GM19240 (cell line): ENCODE results near the gene SPOCD1.

Experiments used
- DNase-seq: peaks from one replicate; pipeline ENCODE4 v3.0.0; 2011; ENCODE audit warnings: low spot score; ENCODE audit not compliant: insufficient read length

The SPOCD1 gene

DNA sequence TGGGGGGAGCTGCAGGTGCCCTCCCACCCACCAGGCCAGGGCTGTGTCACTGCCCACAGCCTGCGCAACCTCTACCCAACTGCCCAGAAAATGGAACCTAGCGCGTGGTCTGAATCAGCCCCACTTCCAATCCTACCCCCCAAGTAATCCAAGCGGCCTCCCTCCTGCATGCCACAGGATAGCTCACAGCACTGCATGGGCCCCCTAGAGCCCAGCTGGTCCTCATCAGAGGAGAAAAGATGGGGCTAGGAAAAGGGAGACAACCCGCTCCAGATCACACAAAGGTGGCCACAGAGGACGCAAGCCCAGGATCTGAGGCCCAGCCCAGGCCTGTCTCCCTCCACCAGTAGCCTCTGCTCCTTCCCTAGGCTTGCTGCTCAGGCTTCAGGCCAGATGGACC lies 57.8 kb downstream of the SPOCD1 start:
- no peak for DNase-seq

DNA sequence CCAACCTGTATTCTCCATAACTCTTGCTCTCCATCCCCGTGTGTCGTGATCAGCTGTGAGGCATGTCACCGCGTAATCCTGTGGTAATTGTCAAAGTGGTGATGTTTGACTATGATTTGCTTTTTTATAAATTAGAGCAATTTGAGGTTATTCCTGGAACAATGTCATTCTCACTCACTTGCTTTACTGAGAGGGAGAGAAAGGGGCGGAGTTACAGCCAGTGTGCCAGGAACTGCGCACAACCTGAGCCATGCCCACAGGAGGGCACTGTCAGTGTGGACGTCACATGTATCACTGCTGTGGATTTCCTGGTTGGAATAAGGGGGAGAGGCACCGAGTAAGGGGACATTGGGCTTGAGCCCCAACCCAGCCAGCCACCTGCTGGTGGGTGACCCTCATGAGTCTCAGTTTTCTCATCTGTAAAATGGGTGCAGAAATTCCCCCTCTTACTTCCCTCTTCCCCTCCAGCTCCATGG lies 58.6 kb downstream of the SPOCD1 start:
- no peak for DNase-seq

DNA sequence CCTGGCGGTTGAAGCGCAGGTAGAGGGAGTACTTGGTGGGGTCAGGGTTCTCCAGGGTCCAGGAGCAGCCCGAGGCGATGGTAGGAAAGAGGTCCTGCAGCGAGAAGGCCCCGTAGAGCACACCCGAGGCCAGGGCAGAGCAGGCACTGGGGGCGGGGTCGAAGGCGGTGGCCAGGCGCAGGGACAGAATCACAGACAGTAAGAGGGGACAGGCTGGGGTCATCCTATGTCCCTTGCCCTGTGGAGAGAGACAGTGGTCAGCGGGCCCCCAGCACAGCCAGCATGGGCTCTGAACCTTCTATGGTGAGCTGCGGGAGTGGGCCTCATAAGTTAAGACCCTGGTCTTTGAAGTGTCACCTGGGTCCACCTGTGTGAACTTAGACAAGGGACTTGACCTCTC lies 59.2 kb downstream of the SPOCD1 start:
- DNase-seq: no peak

DNA sequence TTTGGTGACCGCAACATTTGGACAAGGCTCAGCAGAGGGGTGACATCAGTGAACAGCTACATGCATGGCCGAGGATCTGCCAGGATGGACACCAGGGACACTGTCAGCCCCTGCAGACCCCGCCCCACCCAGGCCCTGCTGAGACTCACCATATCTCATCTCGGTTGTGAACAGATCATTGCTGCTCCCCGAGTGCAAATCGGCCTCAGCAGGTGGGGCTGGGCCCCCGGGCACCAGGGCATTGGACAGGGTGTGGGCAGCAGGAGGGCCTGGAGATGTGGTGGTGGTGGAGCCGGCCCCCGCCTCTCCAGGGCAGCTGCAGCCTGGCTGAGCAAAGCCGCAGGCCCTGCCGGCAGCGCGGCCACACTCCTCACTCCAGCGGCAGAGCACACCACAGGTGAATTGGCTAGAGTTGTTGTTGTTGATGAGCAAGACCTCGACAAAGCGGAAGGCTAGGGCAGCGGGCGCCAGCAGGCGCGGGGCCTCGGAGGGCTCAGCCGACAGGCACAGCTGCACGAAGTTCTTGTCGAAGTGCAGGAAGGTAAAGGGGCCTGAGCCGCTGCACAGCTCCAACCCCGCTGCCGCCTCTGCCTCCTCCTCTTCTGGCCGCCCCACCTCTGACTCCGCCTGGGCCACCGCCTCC lies 59.9 kb downstream of the SPOCD1 start:
- DNase-seq: no peak

DNA sequence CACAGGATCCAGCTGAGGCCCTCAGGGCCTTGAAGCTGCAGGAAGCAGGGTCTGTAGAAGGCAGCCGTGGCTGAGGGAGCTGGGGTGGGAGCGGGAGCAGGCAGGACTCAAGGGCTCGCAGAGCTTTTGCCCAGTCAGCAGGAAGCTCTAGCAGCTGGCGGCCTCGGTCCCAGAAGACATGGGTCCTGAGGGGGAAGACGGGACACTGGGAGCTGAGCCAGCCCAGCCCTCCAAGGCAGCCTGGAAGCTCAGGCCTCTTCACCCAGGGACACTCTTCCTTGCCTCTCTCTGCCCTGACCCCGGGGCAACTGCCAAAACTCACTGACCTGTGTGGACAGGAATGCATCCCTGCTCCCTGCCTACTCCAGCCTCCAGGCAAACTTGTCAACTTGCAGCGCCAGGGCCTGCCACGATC lies 60.6 kb downstream of the SPOCD1 start:
- no peak for DNase-seq

DNA sequence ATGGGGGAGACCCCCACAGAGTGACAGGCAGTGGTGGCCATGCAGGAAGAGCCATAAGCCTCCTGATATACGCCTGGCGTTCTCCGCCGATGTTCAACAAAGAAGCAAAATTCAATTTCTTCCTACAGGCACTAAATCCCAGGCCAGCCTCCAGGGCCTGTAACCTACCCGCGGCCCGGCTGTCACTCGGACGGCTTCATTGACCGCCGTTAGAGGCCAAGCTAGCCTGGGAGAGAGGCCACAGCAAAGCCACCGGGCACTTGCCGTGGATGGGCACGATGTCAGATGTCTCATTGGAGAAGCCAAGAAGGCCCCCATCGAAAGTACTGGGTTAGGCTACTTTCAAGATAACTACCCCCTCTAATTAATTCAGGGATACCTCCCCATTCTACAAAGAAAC lies 61.4 kb downstream of the SPOCD1 start:
- no peak for DNase-seq

DNA sequence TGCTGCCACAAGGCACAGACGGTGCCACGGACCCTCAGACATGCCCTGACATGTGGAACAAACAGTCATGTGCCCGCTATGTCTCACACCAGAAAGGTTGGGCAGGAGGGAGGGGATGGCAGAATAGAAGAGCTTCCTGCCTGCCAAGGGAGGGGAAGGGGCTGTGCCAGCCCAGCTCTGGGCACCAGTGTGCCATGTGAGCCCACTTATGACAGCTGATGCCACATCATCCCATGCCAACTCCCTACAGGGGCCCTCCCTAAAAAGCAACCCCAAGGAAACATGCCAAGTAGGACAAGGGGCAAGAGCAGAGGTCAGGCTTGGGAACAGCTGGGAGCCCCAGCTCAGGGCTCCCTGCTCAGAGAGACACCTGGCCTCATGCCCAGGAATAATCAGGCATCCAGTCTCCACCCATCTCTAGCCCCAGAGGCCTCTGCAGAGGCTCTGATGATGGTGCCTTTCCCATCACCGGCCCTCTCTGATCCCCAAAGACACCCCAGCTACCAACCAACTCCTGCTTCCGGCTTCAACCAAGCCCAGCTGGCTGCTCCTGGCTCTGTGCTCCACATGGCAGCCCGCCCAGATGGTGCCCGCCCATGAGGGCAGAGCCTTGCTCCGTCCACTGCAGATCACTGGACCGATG lies 62.0 kb downstream of the SPOCD1 start:
- no peak for DNase-seq

DNA sequence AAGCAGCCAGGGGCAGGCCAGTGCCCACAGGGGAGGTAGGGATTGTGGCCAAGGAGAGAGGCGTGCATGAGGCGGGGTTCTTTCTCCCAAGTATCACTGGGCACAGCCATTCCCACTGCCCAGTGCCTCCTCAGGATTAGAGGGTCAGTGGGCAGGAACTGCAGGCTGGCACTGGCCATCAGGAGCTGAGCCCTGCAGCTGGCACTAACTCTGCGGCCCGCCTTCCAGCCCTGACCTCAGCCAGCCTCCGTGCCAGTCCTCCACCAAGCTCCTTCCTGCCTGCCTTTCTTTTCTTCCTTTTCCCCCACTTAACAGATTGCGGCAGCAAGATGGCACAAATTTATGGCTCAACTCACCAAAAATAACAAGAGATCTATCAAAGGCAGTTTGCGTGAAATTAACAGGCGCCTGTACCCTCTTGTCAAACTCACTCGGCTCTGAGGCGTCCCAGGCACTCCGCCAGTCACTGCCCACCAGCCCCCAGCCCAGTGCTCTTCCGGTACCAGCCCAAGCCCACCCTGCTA lies 62.8 kb downstream of the SPOCD1 start:
- no peak for DNase-seq

DNA sequence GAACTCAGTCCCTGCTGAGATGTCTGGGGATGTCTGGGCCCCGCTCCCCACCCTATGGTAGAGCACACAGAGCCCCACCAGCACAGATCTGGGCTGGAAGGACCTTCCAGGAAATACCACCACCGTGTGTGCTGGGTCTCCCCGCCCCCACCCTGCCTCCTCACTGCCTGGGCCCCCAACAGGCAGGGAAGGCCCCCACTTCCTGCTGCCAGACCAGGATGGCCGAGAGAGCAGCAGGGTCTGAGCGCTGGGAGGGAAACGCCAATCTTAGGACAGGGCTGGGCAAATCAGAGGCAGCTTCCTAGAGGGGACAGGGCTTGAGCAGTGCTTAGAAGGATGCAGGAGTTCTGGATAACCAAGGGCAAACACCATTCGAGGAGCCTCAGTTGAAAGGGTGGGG lies 63.6 kb downstream of the SPOCD1 start:
- DNase-seq: no peak

DNA sequence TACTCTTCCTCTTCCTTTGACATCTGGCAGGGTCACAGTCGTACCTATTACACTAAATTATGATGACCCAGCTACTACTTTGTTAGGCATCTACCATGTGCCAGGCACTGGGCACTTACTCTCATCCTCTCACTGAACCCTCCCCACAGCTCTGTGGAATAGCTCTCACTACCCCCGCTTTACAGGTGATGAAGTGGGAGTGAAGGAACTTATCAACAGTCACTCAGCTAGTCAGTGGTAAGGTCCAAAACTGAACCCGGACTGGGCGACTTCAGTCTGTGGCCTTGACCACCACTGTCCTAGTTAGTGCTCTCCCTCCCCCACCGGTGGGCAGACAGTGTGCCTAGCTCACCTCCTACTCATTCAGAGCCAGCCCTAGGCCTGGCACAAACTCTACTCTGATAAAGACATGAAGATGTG lies 64.0 kb downstream of the SPOCD1 start:
- DNase-seq: no peak

DNA sequence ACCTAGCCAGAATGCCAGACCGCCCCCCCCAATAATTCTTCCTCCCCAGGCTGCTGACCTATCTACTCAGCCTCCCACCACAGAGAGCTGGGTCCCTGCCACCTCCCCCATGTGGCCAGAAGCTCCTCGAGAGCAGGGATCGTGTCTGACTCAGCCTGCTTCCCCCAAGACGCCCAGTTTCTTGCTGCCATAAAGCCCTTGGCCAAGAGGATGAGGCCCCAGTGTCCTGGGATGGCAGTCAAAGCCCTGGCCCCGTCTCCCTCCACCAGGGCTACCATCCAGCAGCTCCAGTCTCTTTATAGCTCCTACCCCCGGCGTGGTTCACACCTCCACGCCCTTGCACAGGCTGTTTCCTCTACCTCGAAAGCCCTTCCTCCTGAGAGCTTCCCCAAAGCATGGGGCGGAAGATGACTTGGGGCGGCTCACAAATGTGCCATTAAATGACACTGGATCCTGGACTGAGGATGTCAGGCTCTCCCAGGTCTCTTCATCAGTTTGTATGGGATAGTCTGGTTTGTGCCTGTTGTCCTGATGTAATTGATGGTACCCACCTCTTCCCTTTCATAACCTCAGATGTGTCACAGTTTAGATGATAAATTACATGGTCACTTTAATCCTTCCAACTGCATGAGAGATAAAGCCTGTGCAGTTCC lies 64.8 kb downstream of the SPOCD1 start:
- no peak for DNase-seq

DNA sequence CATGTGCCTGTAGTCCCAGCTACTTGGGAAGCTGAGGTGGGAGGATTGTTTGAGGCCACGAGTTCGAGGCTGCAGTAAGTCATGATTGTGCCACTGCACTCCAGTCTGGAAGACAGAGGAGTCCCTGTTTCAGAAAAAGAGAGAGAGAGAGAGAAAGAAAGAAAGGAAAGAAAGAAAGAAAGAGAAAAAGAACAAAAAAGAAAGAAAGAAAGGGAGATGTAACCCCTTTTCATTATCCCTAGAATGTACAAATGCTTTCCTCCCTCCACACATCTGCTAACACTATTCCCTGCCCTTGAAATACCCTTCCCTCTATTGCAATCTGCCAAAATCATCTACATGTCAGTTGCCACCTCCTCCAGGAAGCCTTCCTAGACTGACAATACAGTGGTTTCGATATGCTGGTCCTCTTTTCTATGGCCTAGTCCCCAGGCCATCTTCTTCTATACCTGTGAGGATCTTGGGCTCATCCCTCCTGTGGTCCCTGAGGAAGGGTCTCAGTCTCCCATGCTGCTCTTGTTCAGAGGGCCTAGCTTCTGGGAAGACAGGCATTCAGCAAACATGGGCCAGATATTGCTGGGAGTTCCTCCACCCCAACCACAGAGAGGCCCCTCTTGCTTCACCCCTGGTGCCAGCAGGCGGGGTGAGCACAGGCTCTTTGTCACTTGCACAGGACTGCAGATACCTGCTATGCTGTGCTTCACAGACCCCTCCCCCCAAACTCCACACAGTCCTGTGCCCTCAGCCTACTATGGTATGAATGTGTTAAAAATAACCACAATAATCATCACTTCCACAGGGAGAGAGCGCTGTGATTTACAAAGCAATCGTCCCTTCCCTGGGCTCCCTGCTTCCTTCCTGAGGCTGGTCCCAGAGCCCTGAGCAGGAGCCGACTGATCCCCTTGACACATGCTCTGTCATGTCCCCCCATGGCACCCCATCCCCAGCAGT lies 65.8 kb downstream of the SPOCD1 start:
- no peak for DNase-seq

DNA sequence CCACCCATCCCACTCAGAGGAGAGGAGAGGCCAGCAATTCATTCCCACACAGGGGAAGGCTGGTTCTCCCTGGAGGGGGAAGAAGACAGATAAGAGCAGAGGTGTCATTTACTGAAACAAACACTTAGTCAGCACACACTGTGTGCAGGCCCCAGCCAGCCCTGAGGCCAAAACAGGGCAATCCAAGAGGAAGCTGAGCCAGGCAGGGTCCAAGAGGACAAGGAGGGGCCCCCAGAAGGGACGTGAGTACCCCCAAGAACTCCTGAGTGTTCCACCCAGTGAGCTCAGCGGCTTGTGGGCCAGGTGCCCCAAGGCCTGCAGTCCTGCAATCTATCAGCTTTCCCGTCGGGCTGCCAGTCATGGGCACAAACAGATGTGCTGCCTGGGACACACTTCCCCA lies 67.5 kb downstream of the SPOCD1 start:
- DNase-seq: no peak

DNA sequence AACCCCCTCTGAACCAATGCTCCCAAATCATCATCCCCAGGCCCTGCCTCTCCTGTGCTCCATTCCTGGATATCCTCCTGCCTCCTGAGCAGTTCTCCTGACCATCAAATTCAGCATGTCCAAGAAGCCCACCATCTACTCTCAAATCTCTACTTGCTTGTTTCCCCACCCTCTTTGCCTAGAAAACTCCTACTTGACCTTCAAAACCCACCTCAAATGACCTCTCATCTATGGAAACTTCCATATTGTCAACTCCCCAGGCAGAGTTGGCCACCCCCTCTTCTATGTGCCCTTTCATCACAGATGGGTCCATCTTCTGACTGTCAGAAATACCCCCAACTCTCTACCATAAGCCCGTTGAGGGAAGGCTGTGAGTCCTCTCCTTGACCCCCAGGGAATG lies 68.5 kb downstream of the SPOCD1 start:
- DNase-seq: no peak

DNA sequence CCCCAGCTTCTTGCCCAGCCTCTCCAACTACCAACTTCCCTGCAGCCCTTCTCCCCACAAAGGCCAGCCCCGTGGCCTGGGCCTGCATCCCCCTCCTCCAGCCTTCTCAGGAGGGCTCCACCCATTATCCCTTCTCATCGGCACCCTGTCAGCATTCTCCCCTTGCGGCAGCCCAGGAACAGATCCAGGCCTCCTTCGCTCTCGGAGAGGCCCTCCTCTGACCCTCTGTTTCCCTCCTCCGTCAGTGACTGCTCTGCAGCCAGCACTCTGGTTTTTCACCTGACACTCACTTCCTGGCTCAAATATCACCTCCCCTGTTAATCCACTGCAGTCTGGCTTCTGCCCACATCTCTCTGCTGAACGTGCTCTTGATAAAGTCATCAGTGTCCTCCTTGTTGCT lies 69.1 kb downstream of the SPOCD1 start:
- DNase-seq: no peak

DNA sequence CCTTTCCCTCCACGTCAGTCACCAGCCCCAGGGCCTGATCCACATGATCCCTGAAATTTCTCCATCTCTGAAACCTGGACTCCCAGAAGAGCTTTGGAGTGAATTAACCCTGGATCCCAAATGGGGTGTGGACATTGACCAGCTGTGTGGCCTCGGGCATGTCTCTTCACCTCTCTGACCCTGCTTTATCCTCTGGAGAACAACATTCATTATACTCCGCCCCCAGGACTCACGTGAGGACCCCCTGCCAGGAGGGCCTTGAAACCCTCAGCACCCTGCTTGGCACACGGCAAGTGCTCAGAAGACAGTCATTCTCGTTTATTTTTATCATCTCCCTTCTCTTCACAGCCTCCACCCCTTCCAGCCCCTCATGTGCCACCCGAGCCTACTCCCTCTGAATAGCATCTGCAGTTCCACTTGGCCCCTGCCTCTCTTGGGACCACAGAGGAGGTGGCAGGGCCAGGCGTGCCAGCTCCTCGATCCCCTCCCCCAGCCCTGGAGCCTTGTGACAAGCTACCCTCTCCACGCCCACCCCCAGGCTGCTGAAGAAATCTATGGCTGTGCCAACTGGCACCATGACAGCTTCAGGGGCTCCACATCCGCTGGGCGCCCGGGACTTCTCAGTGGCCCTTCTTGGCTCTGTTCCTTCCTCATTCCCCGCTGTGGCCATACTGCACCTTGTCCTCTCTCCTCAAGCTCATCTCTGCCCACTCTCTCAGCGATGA lies 69.7 kb downstream of the SPOCD1 start:
- DNase-seq: no peak

DNA sequence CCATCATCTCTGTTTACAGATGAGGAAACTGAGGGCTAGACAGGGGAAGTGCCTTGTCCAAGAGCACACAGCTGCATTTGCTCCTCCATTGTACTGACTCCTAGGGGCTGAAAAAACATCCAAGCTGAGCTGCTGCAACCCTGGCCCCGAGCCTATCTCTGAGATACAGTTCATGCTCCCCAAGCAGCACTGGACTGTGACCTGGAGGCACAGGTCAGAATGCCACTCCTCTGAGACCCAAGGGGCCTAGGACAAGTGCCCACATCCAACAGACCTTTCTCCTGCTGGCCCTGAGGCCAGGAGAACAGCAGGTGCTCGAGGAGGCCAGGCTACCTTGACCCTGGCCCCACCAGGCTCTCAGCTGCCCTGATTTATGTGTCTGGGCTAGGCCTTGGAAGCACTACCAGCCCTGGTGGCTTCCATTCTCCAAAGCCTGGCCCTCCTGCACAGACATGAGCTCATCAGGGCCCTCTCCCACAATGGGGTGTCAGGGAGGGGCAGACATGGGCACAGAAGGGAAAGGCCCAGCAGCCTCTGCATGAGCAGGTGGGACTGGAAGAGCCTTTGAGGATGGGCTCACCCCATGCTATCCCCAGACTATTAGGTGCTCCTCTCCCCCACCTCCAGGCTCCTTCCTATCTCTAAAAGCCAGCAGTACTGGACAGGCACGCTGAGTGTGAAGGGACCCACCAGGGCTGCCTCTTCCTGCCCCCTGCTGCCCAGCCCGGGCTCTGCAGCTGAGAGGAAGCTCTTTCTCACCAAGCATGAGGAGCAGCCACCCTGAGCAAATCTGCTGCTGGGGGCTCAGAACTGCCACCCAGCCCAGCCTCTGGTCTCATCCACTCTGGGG lies 70.5 kb downstream of the SPOCD1 start:
- peak; percentile 83 for DNase-seq

DNA sequence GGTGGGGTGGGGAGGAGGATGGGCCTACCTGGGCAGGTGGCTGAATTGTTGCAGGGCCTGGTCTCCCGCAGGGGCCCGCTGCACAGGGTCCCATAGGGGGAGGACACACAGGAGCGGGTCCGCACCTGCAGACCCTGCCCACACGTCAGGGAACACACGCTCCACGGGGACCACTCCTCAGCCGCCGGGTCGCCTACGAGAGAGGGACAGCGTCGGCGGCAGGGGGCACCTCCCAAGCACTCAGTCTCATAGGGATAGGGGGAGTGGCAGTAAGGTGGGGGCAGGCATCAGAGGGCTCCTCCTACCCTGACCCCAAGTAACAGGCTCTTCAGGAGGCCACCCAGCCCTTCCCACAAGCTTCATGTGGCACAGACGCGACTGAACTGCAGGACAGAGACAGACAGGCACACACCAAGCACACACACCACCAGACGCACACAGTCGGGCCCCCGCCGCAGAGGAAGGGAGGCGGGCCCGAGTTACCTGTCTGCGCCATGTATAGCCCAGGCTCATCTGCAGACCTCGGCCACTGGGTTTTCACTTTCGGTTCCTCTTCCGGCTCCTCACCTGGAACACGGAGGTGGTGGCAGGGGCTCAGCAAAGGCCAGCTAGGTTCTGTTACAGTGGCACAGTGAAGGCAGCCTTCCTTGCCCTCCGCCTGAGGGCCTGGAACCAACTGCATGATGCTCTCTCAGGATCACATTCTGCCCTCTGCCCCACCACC lies 71.5 kb downstream of the SPOCD1 start:
- peak; percentile 77 for DNase-seq
